HG02763 (cell line): Measurements from ENCODE around the gene NFATC2.

Source experiments
- ATAC-seq: cut with Tn5 transposase; IDR thresholded peaks from one replicate; pipeline ENCODE4 v1.9.1; 2021; ENCODE audit warnings: mild to moderate bottlenecking, moderate library complexity; ENCODE audit not compliant: unreplicated experiment

NFATC2 gene

DNA sequence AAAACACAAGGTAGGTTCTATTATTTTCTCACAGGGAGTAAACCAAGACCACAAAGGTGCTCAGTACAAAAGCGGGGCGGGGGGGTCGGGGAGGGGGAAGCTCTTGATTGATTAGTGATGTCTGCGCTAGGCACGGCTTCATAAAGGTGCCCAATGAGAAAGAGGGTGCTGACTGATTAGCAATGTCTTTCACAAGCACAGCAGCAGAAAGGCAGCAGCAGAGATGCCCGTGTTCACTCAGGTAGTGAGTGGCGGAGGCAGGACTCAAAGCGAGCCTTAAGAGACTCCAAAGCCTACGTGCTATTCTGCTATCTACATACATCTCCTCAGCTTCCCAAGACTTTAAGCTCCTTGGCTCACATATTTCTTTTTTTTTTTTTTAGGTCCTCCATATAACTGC lies 20.3 kb downstream of the NFATC2 start:
- ATAC-seq: no peak

DNA sequence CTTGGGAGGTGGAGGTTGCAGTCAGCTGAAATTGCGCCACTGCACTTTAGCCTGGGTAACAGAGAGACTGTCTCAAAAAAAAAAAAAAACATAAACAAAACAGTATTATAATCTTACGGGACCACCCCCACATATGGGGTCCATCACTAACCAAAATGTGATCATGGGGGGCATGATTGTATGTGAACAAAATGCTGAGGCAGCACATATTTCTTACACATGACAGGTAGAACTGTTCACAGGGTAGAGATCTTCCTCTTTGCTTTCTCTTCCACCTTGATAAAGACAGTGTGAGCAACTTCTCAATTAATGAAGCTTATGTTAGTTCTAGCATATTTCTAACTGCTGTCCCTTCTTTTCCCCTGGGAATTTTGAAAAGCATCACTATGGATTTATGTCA lies 24.7 kb downstream of the NFATC2 start:
- no peak for ATAC-seq

GRCh38 chr20:51516855-51517254 lies 25.7 kb downstream of the NFATC2 start:
- ATAC-seq: no peak

DNA sequence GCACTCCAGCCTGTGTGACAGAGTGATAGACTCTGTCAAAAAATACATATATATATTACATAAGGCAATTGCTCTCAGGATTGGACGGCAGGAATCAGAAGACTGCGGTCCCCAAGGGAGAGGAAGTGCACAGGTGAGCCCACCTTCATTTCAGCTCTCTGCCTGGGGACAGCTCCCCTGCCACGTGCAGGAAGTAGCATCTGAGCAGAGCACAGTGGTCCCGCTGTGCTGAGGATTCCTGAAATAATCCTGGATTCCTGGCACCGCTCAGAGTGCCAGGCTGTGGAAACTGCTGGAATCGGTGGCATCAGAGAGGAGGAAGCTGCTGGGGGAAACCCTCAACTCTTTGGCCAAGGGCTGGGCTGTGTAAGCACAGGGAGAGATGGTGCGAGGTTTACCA lies 27.7 kb downstream of the NFATC2 start:
- no peak for ATAC-seq

GRCh38 chr20:51514249-51514648 lies 28.3 kb downstream of the NFATC2 start:
- ATAC-seq: no peak

DNA sequence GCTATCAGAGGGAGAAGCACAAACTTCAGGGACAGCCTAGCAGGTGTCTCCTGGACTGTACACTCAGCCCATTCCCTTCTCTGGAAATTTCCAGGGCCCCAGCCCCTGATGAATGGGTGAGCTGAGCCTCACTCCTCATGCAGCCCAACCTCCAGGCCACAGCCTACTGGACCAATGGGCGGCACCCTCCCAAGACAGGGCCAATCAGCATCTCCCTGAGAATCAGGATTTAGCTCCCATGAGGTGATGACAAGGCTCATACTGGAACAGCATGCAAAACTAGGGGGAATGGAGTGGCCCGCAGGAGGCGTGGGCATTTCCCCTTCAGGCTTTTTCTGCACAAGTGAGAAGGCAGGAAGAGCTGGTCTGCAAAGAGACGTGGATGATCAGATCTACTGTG lies 29.0 kb downstream of the NFATC2 start:
- ATAC-seq: no peak

DNA sequence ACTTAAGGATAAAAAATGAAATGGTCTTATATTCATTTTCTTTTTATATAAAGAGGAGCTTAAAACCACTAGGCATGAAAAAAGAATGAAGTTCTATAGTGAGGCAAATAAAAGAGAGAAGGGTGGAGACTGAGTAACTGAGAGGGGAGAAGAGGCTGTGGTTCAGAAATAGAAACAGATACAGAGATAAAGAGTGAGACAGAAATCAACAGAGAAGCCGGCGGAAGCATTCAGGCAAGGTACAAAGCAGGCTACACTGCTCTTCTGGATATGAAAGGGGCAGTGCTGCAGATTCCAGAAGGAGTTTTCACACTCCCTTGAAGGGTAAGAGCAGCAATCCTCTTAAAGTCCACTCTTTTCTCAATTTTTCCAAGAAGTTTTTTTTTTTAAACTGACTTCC lies 29.9 kb downstream of the NFATC2 start:
- ATAC-seq: no peak

DNA sequence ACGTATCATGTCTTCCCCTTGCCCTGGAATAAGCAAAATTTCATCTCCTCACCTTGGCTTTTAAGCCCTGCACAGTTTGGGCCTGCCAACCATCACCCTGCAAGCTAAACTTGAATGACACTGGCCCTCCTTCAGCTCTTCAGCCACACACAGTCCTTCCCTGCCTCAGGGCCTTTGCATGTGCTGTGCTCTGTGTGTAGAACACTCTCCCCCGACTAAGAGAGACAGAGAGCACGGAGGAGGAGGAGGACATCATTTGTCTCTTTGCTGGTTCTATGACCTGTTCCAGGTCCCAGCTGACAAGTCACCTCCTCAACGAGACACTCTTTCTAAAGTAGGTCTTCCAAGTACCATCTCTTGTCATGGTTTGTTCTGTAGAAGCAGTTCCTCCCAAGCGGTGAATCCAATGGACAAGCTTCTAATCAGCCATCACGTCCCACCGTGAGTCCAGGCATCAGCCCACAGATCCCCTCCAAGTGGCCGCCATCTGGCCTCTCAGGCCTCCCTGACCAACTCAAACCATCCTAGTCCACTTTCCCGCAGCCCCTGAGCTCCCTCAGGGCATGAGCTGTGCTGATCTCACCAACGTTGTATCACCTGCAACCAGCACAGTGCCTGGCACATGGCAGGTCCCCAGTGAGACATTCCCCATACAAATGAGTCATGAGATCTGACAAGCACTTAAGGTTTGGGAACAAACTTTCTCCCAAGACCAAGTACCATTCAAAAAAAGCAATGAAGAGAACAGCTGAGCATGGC lies 30.5 kb downstream of the NFATC2 start:
- ATAC-seq: no peak

DNA sequence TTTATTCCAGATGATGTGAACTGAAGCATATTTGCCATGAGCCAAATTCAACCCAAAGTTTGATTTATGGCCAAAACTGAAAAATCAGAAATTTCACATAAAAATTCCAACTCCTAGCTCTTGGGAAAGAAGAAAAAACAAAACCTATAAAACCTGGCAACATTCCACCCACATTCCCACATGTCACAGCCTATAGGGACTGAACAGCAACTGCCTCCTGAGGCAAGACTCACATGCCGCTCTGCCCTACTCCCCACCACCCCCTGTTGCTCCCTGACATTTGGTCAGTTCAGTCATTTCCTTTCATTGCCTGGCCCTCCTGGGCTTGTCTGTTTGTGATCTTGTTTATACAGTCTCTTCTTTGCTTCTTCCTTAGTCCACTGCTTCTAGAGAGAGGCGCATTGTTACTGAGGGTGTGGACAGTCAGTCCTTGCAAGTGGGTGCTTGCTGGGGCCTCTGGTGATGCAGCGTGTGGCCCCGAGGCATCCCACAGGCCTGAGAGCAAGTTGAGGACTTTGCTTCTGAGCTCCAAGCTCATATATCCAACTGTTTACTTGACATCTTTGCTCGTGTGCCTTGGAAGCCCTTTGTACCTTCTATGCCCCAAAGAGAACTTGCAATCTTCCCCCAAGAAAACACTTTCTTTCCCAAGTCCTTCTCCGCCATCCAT lies 31.4 kb downstream of the NFATC2 start:
- ATAC-seq: no peak

DNA sequence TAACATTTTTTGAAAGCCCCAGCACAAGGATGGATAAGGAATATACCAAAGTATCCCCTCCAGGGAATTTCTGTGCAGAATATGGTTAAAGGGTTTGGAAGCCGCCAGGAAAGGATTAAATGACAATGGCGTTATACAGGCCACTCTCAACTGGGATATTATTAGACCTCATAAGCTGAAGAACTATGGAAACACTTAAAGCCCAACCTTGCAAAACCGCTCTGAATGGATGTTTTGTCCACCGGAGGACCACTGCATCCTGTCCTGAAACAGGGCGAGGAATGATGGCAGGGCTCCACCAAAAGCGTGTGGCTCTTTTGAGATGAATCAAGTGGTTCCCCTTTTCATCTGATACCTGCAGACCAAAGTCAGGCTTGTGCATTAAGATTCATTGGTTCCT lies 32.4 kb downstream of the NFATC2 start:
- ATAC-seq: no peak

DNA sequence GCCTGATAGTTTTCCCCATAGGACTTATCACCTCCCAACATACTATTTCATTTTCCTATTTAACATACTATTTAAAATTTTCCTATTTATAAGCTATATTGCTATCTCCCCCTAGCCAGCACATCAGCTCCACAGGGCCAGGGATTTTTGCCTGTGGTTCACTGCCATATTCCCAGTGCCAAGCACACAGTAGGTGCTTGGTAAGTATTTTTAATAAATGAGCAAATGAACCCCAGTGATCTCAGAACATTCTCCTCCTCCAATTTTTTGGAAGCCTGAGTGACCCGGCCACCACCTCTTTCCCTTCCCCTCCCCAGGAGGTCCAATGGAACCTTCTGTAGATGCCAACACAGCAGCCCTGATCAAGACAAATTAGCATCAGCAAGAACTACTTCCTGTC lies 33.3 kb downstream of the NFATC2 start:
- no peak for ATAC-seq

DNA sequence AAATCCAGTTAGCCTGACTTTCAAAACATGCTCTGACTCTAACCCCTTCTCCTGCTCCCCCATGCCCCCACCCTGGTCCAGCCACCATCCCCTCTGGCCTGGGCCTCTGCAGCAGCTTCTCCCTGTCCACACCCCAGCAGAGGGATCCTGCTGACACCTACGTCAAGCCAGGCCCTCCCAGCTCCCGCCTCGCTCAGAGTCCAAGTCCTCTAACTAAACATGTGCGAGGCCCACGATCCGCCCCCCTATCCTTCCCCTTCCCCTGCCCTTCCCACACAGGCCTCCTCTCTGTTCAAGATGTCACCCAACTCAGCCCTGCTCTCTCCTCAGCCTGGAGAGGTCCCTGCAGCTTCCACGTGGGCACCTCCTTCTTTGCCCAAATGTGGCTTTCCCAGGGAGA lies 33.7 kb downstream of the NFATC2 start:
- ATAC-seq: no peak

DNA sequence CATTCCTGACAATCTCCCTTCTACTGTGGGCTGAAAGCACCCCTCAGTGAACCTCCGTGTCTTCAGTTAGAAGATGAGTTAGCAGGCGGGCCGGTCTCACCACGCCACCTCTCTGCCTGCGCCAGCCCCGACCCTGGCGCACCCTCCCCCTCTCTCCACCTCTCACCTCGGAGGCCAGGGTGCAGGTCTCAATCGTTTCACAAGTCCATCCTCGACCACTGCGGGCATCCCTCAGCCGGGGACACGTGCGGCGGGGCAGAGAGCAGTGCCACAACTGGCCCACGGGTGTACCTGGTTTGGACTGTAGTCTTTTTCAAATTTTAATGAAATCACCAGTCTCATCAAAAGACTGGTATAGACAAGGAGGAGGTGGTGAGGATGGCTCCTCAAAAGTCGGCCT lies 34.4 kb downstream of the NFATC2 start:
- no peak for ATAC-seq

DNA sequence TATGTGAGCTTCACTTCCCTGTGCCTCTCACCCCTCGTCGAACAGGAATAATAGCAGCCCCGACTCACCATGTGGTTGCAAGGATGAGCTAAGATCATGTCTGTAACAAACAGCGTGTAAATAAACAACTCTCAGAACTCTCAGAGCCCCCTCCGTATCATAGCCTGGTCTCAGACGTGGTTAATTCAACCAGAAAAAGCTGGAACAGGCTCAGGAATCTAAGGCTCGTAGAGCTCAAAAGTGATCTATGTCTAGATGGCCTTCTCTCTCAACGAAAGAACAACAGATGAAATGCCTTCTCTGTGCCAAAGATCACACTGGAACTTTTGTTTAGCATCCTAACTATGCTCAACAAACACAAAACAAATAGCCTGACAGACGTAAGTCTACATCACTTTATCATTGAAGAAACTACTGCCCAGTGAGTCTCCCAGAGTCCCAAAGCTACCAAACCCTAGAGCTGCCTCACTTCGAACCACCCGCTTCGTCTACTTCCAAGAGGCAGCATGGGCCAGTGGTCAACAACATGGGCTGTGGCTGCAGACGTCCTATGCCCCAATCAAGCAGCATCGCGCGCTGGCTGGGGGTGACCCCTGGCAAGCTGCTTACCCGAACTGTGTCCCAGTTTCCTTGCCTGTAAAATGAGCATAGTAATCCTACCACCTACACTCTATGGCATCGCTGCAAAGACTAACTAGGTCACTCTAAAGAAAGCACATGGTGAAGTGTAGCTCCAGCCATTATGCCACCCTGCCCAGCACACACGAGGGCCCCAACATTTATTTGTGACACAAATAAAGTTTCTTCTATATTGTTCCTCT lies 35.1 kb downstream of the NFATC2 start:
- no peak for ATAC-seq

- ATAC-seq: no peak
These were observed 35.8 kb downstream of the NFATC2 start for GRCh38 chr20:51506527-51507215.

DNA sequence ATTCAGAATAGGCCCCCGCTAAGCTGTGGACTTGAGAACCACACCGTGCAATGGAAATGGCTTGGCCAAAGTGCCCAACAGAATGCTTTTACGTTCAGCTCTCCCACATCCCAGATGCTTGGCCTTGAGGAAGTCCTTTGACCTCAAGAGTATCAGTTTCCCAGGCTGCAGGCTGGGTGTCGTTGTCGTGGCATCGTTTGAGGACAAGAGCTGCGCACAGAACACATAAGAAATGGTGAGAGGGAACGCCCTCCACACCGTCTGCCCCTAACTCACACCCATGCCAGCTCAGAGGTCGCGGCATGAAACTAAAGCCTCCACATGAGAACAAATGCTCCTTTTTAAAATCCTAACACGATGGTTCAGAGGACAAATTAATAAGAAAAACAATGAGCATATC lies 37.0 kb downstream of the NFATC2 start:
- no peak for ATAC-seq

DNA sequence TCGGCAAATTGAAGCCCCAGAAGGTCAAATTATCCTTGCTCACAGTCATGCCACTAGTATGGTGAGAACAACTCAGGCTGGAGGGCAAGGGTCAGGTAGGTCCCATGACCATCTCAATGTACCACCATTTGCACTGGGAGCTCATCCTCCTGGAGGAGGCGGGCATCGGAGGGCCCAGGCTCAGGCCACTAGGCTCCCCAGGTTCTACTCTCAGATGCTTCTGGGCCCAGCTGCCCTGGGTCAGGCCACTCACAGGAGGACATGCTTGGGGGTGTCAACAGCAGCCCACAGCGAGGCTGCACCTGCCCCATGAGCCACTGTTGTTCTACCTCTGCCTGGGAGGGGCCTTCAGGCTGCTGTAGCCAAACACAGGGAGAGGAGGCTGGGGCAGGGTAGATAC lies 39.1 kb downstream of the NFATC2 start:
- no peak for ATAC-seq

- no peak for ATAC-seq
These were observed 41.6 kb downstream of the NFATC2 start for GRCh38 chr20:51500936-51501335.

- peak; percentile 64 for ATAC-seq
These were observed 42.2 kb downstream of the NFATC2 start for GRCh38 chr20:51500311-51500710.

- ATAC-seq: no peak
These were observed 43.6 kb downstream of the NFATC2 start for GRCh38 chr20:51498765-51499540.
